Spleen (tissue), 11 donors: ENCODE results near the gene ALS2. TPM values are rescaled to one million over a fixed set of nuclear protein-coding genes. Genes with fewer than 3 reads are reported as not detected.

Experiments used
- DNase-seq: peaks from one replicate; pipeline ENCODE4 v3.0.0-alpha.2; 2020
- H3K27ac ChIP-seq, 8 donors: fragments of 200-600 bp; sonication (generic) in 7 of 8; 1 replicate in 4 of 8; 2 replicates in 4 of 8; pipeline versions ENCODE4 v1.5.0 to v1.8.0; 2016 to 2021; ENCODE audit warnings: inconsistent platforms in 4 of 8, mild to moderate bottlenecking in 4 of 8, moderate library complexity in 1 of 8
- H3K27me3 ChIP-seq, 7 donors: fragments of 200-600 bp; sonication (generic) in 6 of 7; replicated peaks in 1 of 7; 1 replicate in 4 of 7; 2 replicates in 3 of 7; pipeline versions ENCODE4 v1.5.0 to v1.8.0; 2016 to 2021; ENCODE audit warnings: inconsistent platforms in 3 of 7, mild to moderate bottlenecking in 1 of 7
- H3K36me3 ChIP-seq, 6 donors: fragments of 200-600 bp; sonication (generic) in 5 of 6; 1 replicate in 4 of 6; 2 replicates in 2 of 6; pipeline versions ENCODE4 v1.5.0 to v1.8.0; 2016 to 2021; ENCODE audit warnings: inconsistent platforms in 2 of 6
- H3K4me1 ChIP-seq, 6 donors: fragments of 200-600 bp; sonication (generic) in 5 of 6; 1 replicate in 3 of 6; 2 replicates in 3 of 6; pipeline versions ENCODE4 v1.5.0 to v1.8.0; 2016 to 2021; ENCODE audit warnings: inconsistent platforms in 3 of 6
- H3K4me3 ChIP-seq, 8 donors: fragments of 200-600 bp; sonication (generic) in 7 of 8; 1 replicate in 4 of 8; 2 replicates in 4 of 8; pipeline versions ENCODE4 v1.5.0 to v1.8.0; 2016 to 2021; ENCODE audit warnings: inconsistent platforms in 4 of 8, mild to moderate bottlenecking in 4 of 8, moderate library complexity in 2 of 8
- H3K9me3 ChIP-seq, 8 donors: fragments of 200-600 bp; sonication (generic) in 7 of 8; 1 replicate in 4 of 8; 2 replicates in 4 of 8; pipeline versions ENCODE4 v1.5.0 to v1.8.0; 2016 to 2021; ENCODE audit warnings: inconsistent platforms in 4 of 8
- POLR2A ChIP-seq, 3 donors: fragments of 450-650 bp; IDR thresholded peaks; one replicate each; pipeline ENCODE4 v1.5.1; 2017; ENCODE audit warnings: antibody characterized with exemption in 3 of 3, mild to moderate bottlenecking in 1 of 3
- POLR2AphosphoS5 ChIP-seq, 3 donors: sonication (generic); formaldehyde crosslinking; IDR thresholded peaks; one replicate each; pipeline ENCODE4 v1.5.1; 2017; ENCODE audit warnings: antibody characterized with exemption in 3 of 3
- WGBS, 5 donors: extraction: QIAGEN DNeasy Blood & Tissue Kit in 3 of 5; methylation state at CpG; one replicate each; pipeline versions ENCODE4 v1.1.5 to v1.1.7; 2013 to 2018; 5-methylcytosine and 5-hydroxymethylcytosine counted together
- intact Hi-C: fragments of 100-400 bp; cut with DNase I; formaldehyde crosslinking; loops from one replicate; pipeline ENCODE4 v1.15.0; 2023; ENCODE audit warnings: low total_unique reads
- polyA plus RNA-seq, 3 donors: library from polyadenylated mRNA; stranded (reverse); fragments of 200-250 nt; gene quantifications; one replicate each; pipeline ENCODE4 v1.2.1, GENCODE V29; 2013
- total RNA-seq, 7 donors: library from RNA; depleted of rRNA in 3 of 7; stranded (reverse); fragments of >200 nt in 3 of 7; fragmentation: NEBNext Ultra II Directional in 4 of 7; extraction: Animal tissue kit (Norgen Biotek cat#: 25700) in 4 of 7; gene quantifications; one replicate each; pipeline versions ENCODE4 v1.1.0 to v1.2.1, GENCODE V29; 2016 to 2021
- TF ChIP-seq, protein P1 (sequence below), 11 experiments: fragments of 200-600 bp in 7 of 11; fragments of 450-650 bp in 4 of 11; sonication (generic) in 4 of 11; IDR thresholded peaks in 8 of 11; conservative IDR thresholded peaks in 3 of 11; 1 replicate in 7 of 11; 2 replicates in 4 of 11; pipeline versions ENCODE4 v1.4.0 to v1.8.0; 2016 to 2021; ENCODE audit warnings: antibody characterized with exemption in 11 of 11, inconsistent platforms in 4 of 11, mild to moderate bottlenecking in 1 of 11
- donor health status: healthy with polysubstance abuse.
- donor health status: DM: no; HTN: no; CAD: no; lungs with moderate emphysema.
- donor health status: DM: no; HTN: no; CAD: no.
- donor health status: Bipolar disorder and iron deficiency.
- donor health status: healthy.
- donor health status: DM: no; HTN: no; CAD: no.
- donor health status: DM: yes; HTN: yes; CAD: no.

ALS2 gene
- total and polyA plus RNA-seq, 10 donors = 2.7 to 32.7 (median 16.0) TPM

DNA sequence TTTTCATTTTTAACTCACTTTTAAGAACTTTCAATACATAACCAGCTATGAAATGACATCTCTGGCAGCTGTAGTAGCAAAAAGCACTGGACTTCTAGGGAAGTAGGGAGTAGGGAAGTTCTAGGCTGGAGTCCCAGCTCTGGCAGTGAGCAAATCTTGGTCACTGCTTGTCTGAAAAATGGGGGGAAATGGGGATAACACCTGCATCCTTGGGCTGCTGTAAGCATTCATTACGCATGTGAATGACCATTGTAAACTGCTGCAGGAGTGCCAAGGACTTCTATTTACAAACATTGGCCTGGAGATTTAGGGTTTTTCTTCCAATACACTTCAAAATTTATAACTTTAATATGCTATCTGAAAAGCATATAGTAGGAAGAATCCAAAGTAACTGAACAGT is 81.3 kb downstream of the ALS2 start:
- Histone ChIP-seq H3K36me3 (peaks cover 0 to 45% (median 14%) of the 10 kb centered on the region in 6 donors), H3K27me3 (no peaks in the 10 kb centered on the region), H3K27ac (peak overlapping the region in 5 of 8 donors; percentile 16 to 53 (median 37)), H3K4me3 (no peak overlapping the region), H3K4me1 (peaks cover 0 to 8% (median 0%) of the 10 kb centered on the region in 6 donors), H3K9me3 (no peaks in the 10 kb centered on the region)
- TF ChIP-seq POLR2AphosphoS5 (IDR thresholded peaks at IDR 0.05) (no peak), POLR2A (IDR thresholded peaks at IDR 0.05) (no peak)
- TF ChIP-seq, protein P1, sequence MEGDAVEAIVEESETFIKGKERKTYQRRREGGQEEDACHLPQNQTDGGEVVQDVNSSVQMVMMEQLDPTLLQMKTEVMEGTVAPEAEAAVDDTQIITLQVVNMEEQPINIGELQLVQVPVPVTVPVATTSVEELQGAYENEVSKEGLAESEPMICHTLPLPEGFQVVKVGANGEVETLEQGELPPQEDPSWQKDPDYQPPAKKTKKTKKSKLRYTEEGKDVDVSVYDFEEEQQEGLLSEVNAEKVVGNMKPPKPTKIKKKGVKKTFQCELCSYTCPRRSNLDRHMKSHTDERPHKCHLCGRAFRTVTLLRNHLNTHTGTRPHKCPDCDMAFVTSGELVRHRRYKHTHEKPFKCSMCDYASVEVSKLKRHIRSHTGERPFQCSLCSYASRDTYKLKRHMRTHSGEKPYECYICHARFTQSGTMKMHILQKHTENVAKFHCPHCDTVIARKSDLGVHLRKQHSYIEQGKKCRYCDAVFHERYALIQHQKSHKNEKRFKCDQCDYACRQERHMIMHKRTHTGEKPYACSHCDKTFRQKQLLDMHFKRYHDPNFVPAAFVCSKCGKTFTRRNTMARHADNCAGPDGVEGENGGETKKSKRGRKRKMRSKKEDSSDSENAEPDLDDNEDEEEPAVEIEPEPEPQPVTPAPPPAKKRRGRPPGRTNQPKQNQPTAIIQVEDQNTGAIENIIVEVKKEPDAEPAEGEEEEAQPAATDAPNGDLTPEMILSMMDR (IDR thresholded peaks at IDR 0.05 in 8 of 11, conservative IDR thresholded peaks at IDR 0.05 in 3 of 11) = no peak
- WGBS, 5 donors = 72 to 95% (median 91%) methylated on average over 1 of the region's 1 CpG
- intact Hi-C loops = no loop called here
- DNase-seq = no peak

DNA sequence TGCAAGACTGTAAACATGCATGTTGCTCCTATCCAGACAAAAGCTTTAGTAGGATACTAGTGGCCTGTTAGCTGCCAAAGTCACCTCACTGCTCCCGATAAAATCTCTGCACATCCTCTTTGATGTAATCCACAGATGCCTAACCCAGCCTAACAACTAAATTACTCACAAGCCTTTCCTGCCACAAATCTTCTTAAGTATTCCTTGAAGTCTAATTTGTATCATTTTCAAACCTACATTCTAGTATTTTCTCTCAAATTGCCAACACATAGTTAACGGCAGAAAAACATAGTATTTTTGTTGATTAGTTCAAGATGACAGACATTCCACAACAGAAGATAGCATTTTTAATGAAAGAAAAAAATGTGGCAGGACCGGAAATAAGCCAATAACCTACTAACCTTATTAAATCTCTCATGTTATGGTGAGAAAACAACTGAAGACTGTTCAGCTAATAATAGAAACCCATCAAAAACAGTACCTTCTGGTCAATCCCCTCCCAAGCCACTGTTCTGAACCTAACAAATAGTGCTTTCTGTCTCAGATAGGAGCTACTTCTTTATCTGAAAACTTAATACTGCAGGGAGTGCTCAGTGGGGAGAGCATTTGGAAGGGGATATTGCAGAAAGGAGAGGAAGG is 82.0 kb downstream of the ALS2 start, which contains the start of gene MPP4:
Gene MPP4 (minus strand): TSS at position 57 of the 639 bp plus-strand sequence. CDS start 4,690 bp downstream, outside the sequence.
- 53 to 72% (median 63%) methylated on average over 3 of the region's 3 CpGs for WGBS, 5 donors
- TF ChIP-seq POLR2A (IDR thresholded peaks at IDR 0.05) (no peak), POLR2AphosphoS5 (IDR thresholded peaks at IDR 0.05) (no peak)
- TF ChIP-seq, protein P1 (IDR thresholded peaks at IDR 0.05 in 8 of 11, conservative IDR thresholded peaks at IDR 0.05 in 3 of 11) = no peak
- no peaks in the 10 kb centered on the region for H3K27me3 ChIP-seq
- H3K9me3 ChIP-seq = no peaks in the 10 kb centered on the region
- peaks cover 0 to 38% (median 8%) of the 10 kb centered on the region in 6 donors for H3K36me3 ChIP-seq
- DNase-seq = no peak
- intact Hi-C loops = no loop called here
- no peak within 1 kb of the TSS for H3K4me3 ChIP-seq
- peak within 1 kb of the TSS in 7 of 8 donors; percentile 27 to 55 (median 47) for H3K27ac ChIP-seq
- peaks cover 0 to 8% (median 0%) of the 10 kb centered on the region in 6 donors for H3K4me1 ChIP-seq

DNA sequence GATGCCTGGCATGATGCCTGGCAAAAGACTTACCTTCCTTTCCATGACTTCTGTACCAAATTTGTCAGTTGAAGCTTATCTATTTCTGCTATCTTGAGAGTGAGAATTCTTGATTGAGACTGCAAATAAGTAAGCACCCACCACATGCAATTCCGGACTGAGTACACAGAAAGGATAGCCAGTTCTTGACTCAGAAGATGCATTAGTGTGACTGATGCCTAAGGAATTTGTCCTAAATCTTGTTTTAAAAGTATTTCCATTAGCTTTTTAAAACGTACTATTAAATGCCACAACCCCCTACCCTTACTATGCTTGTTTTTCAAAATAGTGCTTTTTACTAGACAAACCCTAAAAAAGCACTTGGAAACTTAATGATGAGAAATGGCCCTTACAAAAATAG is 82.8 kb downstream of the ALS2 start:
- 59 to 85% (median 76%) methylated on average over 2 of the region's 2 CpGs for WGBS, 5 donors
- H3K4me3 ChIP-seq = no peak overlapping the region
- no peak for TF ChIP-seq POLR2AphosphoS5 (IDR thresholded peaks at IDR 0.05)
- TF ChIP-seq POLR2A (IDR thresholded peaks at IDR 0.05) = no peak
- TF ChIP-seq, protein P1 (IDR thresholded peaks at IDR 0.05 in 8 of 11, conservative IDR thresholded peaks at IDR 0.05 in 3 of 11) = no peak
- intact Hi-C loops = no loop called here
- DNase-seq = no peak
- H3K27ac ChIP-seq = peak overlapping the region in 6 of 8 donors; percentile 10 to 55 (median 43)
- peaks cover 0 to 8% (median 0%) of the 10 kb centered on the region in 6 donors for H3K4me1 ChIP-seq
- no peaks in the 10 kb centered on the region for H3K27me3 ChIP-seq
- peaks cover 0 to 30% (median 3%) of the 10 kb centered on the region in 6 donors for H3K36me3 ChIP-seq
- no peaks in the 10 kb centered on the region for H3K9me3 ChIP-seq

DNA sequence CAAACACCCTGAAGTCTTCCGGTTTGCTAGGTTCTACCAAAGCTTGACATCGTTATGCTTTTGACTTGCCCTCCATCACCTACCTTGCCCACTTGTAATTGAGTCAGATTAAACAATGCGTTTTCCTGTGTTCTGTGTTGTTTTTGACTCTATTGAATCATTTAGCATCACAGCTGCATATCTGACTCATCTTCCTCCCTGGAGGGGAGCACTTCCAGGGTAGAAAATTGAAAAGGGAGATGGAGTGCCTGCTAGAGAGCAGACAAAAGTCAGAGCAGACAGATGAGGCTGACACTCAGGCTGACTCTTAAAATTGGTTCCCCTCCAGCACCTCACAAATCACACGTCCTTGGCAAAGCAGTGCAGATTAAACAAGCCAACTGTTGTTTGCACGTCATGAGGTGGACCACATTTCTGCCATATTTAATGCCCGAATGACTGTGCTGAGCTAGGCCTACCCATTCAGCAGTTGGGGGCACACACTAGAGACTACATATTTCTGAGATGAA is 84.5 kb downstream of the ALS2 start:
- peaks cover 0 to 15% (median 0%) of the 10 kb centered on the region in 6 donors for H3K36me3 ChIP-seq
- no peak for DNase-seq
- H3K4me3 ChIP-seq = no peak overlapping the region
- no peaks in the 10 kb centered on the region for H3K9me3 ChIP-seq
- 65 to 82% (median 74%) methylated on average over 6 of the region's 6 CpGs for WGBS, 5 donors
- intact Hi-C loops = no loop called here
- H3K27ac ChIP-seq = no peak overlapping the region
- TF ChIP-seq, protein P1 (IDR thresholded peaks at IDR 0.05 in 8 of 11, conservative IDR thresholded peaks at IDR 0.05 in 3 of 11) = no peak
- TF ChIP-seq POLR2A (IDR thresholded peaks at IDR 0.05) (no peak), POLR2AphosphoS5 (IDR thresholded peaks at IDR 0.05) (no peak)
- H3K4me1 ChIP-seq = peaks cover 0 to 8% (median 0%) of the 10 kb centered on the region in 6 donors
- H3K27me3 ChIP-seq = no peaks in the 10 kb centered on the region
